Body of pancreas (tissue), 4 donors: ENCODE measurements around the gene BANP. TPM values are rescaled to one million over a fixed set of nuclear protein-coding genes. Genes with fewer than 3 reads are reported as not detected.
"Not testable (repeated sequence)": the region's sequence is repeated elsewhere in the genome, so short reads cannot be mapped to it uniquely, and the experiment has no call there.

Source experiments
- ATAC-seq: fragments of 150-250 bp; one replicate; pipeline ENCODE4 v1.9.1; 2016
- DNase-seq, 4 donors: peaks; one replicate each; pipeline ENCODE4 v3.0.0-alpha.2; 2019
- H3K27ac ChIP-seq, 4 donors: fragments of 200-600 bp; sonication (generic); 1 replicate in 3 of 4; 2 replicates in 1 of 4; pipeline versions ENCODE4 v1.5.1 to v1.6.1; 2016 to 2019; ENCODE audit warnings: mild to moderate bottlenecking in 1 of 4, mixed read lengths in 1 of 4, moderate library complexity in 1 of 4
- H3K27me3 ChIP-seq, 2 donors: fragments of 200-600 bp; sonication (generic); one replicate each; pipeline ENCODE4 v1.6.0; 2016; ENCODE audit warnings: mild to moderate bottlenecking in 1 of 2
- H3K36me3 ChIP-seq, 2 donors: fragments of 200-600 bp; sonication (generic); replicated peaks in 1 of 2; 2 replicates each; pipeline ENCODE4 v1.5.1; 2016; ENCODE audit warnings: low read depth in 2 of 2; ENCODE audit not compliant: insufficient read depth in 1 of 2
- H3K4me1 ChIP-seq: fragments of 200-600 bp; sonication (generic); one replicate; pipeline ENCODE4 v1.6.0; 2016
- H3K4me3 ChIP-seq, 2 donors: fragments of 200-600 bp; sonication (generic); 1 replicate in 1 of 2; 2 replicates in 1 of 2; pipeline ENCODE4 v1.5.1; 2016 to 2019
- H3K9me3 ChIP-seq, 3 donors: fragments of 200-600 bp; sonication (generic); 1 replicate in 2 of 3; 2 replicates in 1 of 3; pipeline ENCODE4 v1.5.1; 2016
- POLR2A ChIP-seq, 3 donors: fragments of 450-650 bp; IDR thresholded peaks; one replicate each; pipeline ENCODE4 v1.6.1; 2016; ENCODE audit warnings: antibody characterized with exemption in 3 of 3, mild to moderate bottlenecking in 2 of 3
- WGBS, 2 donors: methylation state at CpG; one replicate each; pipeline ENCODE4 v1.1.5; 2017; 5-methylcytosine and 5-hydroxymethylcytosine counted together
- intact Hi-C: fragments of 100-400 bp; cut with DNase I; formaldehyde crosslinking; loops from one replicate; pipeline ENCODE4 v1.15.1; 2023
- total RNA-seq, 2 donors: library from RNA; depleted of rRNA; stranded (reverse); fragments of >200 nt; gene quantifications; one replicate each; pipeline ENCODE4 v1.1.0, GENCODE V29; 2016
- TF ChIP-seq, protein P1 (sequence below), 7 experiments: fragments of 450-650 bp in 4 of 7; fragments of 200-600 bp in 3 of 7; sonication (generic) in 3 of 7; IDR thresholded peaks; one replicate each; pipeline ENCODE4 v1.5.1; 2016 to 2019; ENCODE audit warnings: antibody characterized with exemption in 7 of 7

BANP gene
- total RNA-seq, 2 donors from 2014 or later = 19.1 to 20.2 TPM

DNA sequence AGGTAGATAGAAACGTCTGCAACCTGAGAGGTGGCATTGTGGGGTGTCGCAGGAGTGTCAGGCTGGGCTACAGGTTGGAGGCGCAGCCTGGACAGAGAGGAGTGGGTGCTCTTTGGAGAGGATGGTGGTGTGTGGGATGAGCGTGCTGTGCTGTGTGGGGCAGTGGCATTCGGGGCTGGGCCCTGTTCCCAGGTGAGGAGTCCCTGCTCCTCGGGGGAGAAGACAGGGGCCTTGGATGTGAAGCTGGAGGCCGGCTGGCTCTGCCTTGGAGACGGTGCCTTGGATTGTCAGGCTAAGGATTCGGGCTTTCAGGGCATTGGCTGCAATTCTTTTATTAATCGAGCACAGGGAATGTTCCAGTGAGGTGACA lies 69.3 kb downstream of the BANP start:
- no peaks in the 10 kb centered on the region for H3K36me3 ChIP-seq
- H3K27me3 ChIP-seq = no peaks in the 10 kb centered on the region
- ATAC-seq (no peak), DNase-seq (no peak)
- no peaks in the 10 kb centered on the region for H3K4me1 ChIP-seq
- intact Hi-C loops = no loop called here
- H3K9me3 ChIP-seq = no peaks in the 10 kb centered on the region
- H3K4me3 ChIP-seq = no peak overlapping the region
- 82 to 93% methylated on average over 6 to 10 of the region's 10 CpGs for WGBS, 2 donors
- no peak overlapping the region for H3K27ac ChIP-seq
- TF ChIP-seq POLR2A (IDR thresholded peaks at IDR 0.05) = no peak
- TF ChIP-seq, protein P1, sequence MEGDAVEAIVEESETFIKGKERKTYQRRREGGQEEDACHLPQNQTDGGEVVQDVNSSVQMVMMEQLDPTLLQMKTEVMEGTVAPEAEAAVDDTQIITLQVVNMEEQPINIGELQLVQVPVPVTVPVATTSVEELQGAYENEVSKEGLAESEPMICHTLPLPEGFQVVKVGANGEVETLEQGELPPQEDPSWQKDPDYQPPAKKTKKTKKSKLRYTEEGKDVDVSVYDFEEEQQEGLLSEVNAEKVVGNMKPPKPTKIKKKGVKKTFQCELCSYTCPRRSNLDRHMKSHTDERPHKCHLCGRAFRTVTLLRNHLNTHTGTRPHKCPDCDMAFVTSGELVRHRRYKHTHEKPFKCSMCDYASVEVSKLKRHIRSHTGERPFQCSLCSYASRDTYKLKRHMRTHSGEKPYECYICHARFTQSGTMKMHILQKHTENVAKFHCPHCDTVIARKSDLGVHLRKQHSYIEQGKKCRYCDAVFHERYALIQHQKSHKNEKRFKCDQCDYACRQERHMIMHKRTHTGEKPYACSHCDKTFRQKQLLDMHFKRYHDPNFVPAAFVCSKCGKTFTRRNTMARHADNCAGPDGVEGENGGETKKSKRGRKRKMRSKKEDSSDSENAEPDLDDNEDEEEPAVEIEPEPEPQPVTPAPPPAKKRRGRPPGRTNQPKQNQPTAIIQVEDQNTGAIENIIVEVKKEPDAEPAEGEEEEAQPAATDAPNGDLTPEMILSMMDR (IDR thresholded peaks at IDR 0.05) = no peak

DNA sequence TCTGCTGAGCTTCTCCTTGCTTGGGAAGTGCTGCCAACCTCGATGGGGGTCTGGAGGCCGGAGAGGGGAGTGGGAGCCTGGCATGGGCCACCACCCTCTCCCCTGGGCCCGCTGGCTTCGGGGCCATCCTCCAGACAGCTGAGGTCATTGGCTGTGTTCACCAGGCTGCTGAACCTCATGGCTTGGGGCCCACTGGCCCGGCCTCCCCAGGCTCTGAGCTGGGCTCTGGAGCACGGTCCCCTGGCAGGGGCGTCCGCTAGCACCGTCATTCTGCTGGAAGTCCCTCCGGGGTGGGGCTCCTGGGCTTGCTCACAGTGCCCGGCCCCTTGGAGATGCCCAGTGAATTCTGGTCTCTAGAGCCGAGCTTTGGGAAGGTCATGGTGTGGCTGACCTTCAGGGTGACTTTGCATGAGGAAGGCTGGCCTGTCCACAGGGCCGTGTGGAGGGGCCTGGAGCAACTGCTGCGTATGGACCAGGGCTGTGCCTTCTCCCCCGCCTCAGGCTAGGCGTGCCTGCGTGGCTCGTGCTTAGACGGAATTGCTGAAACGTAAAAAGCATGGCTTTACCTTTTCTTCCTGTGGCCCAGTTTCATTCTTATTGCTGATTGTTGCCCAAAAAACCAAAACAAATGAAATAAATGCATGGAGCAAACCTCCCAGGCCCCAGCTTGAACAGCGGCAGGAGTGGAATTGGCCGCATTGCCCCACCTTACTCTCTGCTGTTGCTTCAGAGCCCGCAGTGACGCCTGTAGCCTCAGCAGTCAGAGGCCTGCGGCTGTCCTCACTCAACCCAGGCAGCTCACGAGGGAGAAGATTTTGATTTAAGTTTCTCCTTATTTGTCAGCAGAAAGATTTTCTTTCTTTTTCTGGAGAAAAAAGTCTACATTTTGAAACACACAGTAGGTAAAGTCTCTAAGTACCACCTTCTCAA lies 70.1 kb downstream of the BANP start:
- H3K36me3 ChIP-seq, H3K4me1 ChIP-seq, ATAC-seq, H3K9me3 ChIP-seq, H3K4me3 ChIP-seq, H3K27me3 ChIP-seq, intact Hi-C loops, H3K27ac ChIP-seq: not testable (repeated sequence)
- 88 to 90% methylated on average over 12 to 26 of the region's 26 CpGs for WGBS, 2 donors
- peak in 2 of 4 donors; percentile 20 to 26 for DNase-seq

DNA sequence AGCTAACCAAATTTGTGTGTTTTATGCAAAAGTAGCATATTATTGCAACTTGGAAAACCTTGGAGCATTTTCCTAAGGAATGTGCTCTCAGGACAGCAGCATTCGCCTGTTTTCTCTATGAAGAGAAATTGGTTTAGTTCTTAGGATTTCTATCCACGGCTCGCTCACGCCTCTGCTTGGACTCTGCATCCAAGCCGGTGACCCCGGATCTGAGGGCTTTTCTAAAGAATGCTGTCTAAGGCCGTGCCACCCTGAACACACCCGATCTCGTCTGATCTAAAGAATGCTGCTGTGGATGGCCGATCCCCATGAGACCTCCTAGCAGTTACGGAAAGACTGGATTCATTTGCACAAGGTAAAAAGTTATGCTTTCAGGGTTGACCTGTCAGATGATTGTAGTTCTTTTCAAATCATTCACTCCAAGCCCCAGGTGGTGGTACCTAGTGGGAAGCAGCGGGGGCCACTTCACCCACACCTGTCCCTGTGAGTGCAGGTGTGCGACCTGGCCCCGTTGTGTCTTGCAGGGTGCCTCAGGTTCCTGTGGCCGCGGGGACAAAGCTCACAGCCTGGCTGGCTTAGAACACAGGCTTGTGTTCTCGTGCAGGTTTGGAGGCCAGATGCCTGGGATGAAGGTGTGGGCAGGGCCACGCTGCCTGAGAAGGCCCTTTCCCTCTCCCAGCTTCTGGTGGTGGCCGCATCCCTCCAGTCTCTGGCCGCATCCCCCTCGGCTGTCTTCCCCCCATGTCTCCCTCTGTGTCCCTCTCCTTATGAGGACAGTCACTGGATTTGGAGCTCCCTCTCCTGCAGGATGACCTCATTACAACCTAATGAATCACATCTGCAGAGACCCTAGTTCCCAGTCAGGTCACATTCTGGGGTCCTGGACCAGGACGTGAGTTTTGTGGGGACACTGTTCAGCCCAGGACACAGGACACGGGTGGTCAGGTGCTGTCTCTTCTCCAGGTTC lies 71.1 kb downstream of the BANP start:
- no peak for DNase-seq
- TF ChIP-seq, protein P1 (IDR thresholded peaks at IDR 0.05) = no peak
- TF ChIP-seq POLR2A (IDR thresholded peaks at IDR 0.05) = no peak
- Histone ChIP-seq H3K9me3 (no peaks in the 10 kb centered on the region), H3K27me3 (no peaks in the 10 kb centered on the region), H3K4me3 (no peak overlapping the region), H3K27ac (no peak overlapping the region), H3K36me3 (no peaks in the 10 kb centered on the region), H3K4me1 (no peaks in the 10 kb centered on the region)
- no peak for ATAC-seq
- 91 to 92% methylated on average over 19 to 23 of the region's 23 CpGs for WGBS, 2 donors
- intact Hi-C loops = no loop called here

DNA sequence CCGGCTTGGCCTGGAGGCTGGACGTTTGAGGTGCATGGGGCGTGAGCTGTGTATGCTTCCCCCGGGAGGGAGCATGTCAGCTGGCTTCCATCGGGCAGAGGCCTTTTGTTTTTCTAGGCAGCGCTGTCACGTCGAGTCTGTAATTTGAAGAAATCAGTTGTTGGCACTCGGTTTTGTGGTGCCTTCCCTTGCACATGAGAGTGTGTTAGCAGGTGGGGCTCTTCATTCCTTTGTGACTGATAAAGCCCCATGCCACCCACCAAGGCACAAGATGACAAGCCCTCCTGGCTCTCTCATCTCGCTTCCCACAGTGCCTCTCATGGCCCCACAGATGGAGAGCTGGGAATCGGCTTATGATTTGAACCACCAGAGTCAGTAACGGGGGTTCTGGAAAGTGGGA lies 72.1 kb downstream of the BANP start:
- TF ChIP-seq, protein P1 (IDR thresholded peaks at IDR 0.05) = no peak
- TF ChIP-seq POLR2A (IDR thresholded peaks at IDR 0.05) = no peak
- Histone ChIP-seq H3K27ac (no peak overlapping the region), H3K4me1 (no peaks in the 10 kb centered on the region), H3K9me3 (no peaks in the 10 kb centered on the region), H3K4me3 (no peak overlapping the region), H3K36me3 (no peaks in the 10 kb centered on the region), H3K27me3 (no peaks in the 10 kb centered on the region)
- WGBS, 2 donors = 79 to 97% methylated on average over 4 to 6 of the region's 12 CpGs
- intact Hi-C loops = no loop called here
- DNase-seq = no peak
- ATAC-seq = no peak

DNA sequence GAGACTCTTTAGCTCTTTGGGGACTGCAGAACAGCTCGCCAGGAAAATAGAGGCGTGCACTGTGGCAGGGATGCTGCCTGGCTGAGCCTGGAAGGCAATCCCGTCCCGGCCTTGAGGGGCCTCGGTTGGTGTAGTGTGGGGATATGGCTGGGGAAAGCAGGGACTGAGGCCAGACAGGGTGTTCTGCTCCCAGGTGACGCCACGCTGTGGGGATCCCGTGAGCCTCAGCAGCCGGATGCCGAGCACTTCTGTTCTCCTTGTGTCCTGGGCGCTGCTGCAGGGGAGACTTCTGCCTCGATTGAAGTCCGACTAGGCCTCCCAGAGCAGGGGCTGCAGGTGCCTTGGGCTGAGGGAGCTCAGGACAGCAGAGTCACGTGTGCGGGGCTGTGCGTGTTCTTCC lies 72.6 kb downstream of the BANP start:
- no peak for DNase-seq
- H3K27ac ChIP-seq = no peak overlapping the region
- intact Hi-C loops = no loop called here
- no peak for ATAC-seq
- no peaks in the 10 kb centered on the region for H3K9me3 ChIP-seq
- H3K4me3 ChIP-seq = no peak overlapping the region
- no peaks in the 10 kb centered on the region for H3K27me3 ChIP-seq
- 93 to 94% methylated on average over 12 to 16 of the region's 16 CpGs for WGBS, 2 donors
- TF ChIP-seq POLR2A (IDR thresholded peaks at IDR 0.05) = no peak
- TF ChIP-seq, protein P1 (IDR thresholded peaks at IDR 0.05) = no peak
- no peaks in the 10 kb centered on the region for H3K4me1 ChIP-seq
- no peaks in the 10 kb centered on the region for H3K36me3 ChIP-seq
